A549 (cell line): ENCODE results near the gene E2F2.

Source experiments
- CTCF ChIP-seq: fragments of >200 bp; sonication (Bioruptor Twin); formaldehyde crosslinking; IDR thresholded peaks from 3 replicates; pipeline ENCODE4 v1.5.1; 2016
- E2F6 ChIP-seq: IDR thresholded peaks from 2 replicates; pipeline ENCODE4 v1.6.1; 2012; ENCODE audit warnings: low read depth, borderline replicate concordance
- HDAC2 ChIP-seq: fragments of 200-600 bp; sonication (generic); IDR thresholded peaks from 2 replicates; pipeline ENCODE4 v1.6.1; 2016
- JUNB ChIP-seq: fragments of >200 bp; sonication (Bioruptor Twin); formaldehyde crosslinking; IDR thresholded peaks from 2 replicates; pipeline ENCODE4 v1.6.1; 2016
- NR3C1 ChIP-seq: fragments of >200 bp; sonication (Bioruptor Twin); formaldehyde crosslinking; IDR thresholded peaks from 3 replicates; pipeline ENCODE4 v1.6.1; 2017
- PHF8 ChIP-seq: fragments of 200-600 bp; sonication (generic); IDR thresholded peaks from 2 replicates; pipeline ENCODE4 v1.6.1; 2016; ENCODE audit warnings: low read depth, mild to moderate bottlenecking, antibody characterized with exemption, moderate library complexity, borderline replicate concordance
- POLR2A ChIP-seq: IDR thresholded peaks from 2 replicates; pipeline ENCODE4 v1.6.1; 2012; ENCODE audit warnings: mild to moderate bottlenecking, low read length
- POLR2AphosphoS2 ChIP-seq: conservative IDR thresholded peaks from 2 replicates; pipeline ENCODE4 v1.6.1; 2012; ENCODE audit warnings: low read length, improper control_type of control experiment, inconsistent platforms
- REST ChIP-seq: fragments of 200-600 bp; sonication (generic); IDR thresholded peaks from 2 replicates; pipeline ENCODE4 v1.6.1; 2016; ENCODE audit warnings: antibody characterized with exemption, mild to moderate bottlenecking, moderate library complexity
- RFX5 ChIP-seq: fragments of 450-650 bp; IDR thresholded peaks from 2 replicates; pipeline ENCODE4 v1.7.1; 2014; ENCODE audit warnings: antibody characterized with exemption, mild to moderate bottlenecking, moderate library complexity
- SREBF2 ChIP-seq: fragments of 450-650 bp; IDR thresholded peaks from 2 replicates; pipeline ENCODE4 v1.6.1; 2014; ENCODE audit warnings: mild to moderate bottlenecking, moderate library complexity
- ZSCAN20 ChIP-seq: fragments of 250-450 bp; sonication (Bioruptor Pico); IDR thresholded peaks from 2 replicates; pipeline ENCODE4 v1.8.0; 2022; ENCODE audit warnings: mild to moderate bottlenecking, moderate library complexity

GRCh38 chr1:23528250-23528978 is 2.6 kb downstream of the E2F2 start:
- TF ChIP-seq CTCF (no peak), POLR2AphosphoS2 (no peak), ZSCAN20 (CRISPR knock-in tag) (no peak), NR3C1 (no peak), E2F6 (no peak), HDAC2 (no peak), JUNB (no peak), REST (no peak), SREBF2 (no peak), PHF8 (no peak), POLR2A (no peak), RFX5 (no peak)
